ENCODE measurements around the gene ANXA5. TPM values are rescaled to one million over a fixed set of nuclear protein-coding genes. Genes with fewer than 3 reads are reported as not detected.

Gene ANXA5
- total and polyA plus RNA-seq, 2 experiments from 2014 or later = 508 to 718 TPM

DNA sequence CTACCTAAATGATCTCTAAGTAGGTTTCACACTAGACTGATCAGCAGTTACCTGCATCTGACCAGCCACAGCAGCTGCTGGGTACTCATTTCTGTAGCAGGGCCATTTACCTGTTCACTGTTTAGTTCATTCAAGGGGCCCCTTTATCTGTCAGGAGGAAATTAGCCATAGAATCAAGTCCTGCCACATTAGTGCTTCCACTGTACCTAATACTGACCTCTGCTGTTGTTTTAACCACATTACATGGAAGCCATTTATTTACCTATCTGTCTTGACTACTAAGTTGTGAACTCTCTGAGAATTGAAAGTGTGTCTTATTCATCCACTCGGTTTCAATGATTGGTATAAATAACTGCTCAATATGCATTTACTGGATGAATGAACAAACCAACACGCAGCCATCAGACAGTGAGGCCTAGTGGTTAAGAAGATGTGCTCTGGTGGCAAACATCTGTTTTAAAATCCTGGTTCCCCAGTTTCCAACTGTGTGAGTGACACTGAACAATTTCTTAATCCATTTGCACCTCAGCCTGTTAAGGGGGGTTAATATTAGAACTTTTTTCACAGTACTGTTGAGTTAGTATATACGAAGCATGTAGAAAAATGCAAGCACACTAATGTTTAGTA is 30.0 kb upstream of the ANXA5 start:
- Histone ChIP-seq H2AFZ (no peak overlapping the region), H3K9me2 (replicated peaks; ENCODE audit: insufficient read depth) (no peaks in the 10 kb centered on the region), H3K27me3 (no peaks in the 10 kb centered on the region), H3K4me1 (ENCODE audit: insufficient read depth) (no peaks in the 10 kb centered on the region), H3K4me3 (no peak overlapping the region), H3K9me3 (ENCODE audit: low read depth) (no peaks in the 10 kb centered on the region), H3K79me2 (no peaks in the 10 kb centered on the region), H3K27ac (no peak overlapping the region), H3K36me3 (replicated peaks; ENCODE audit: insufficient read depth, low read depth) (no peaks in the 10 kb centered on the region), H4K20me1 (ENCODE audit: insufficient read depth, poor library complexity, severe bottlenecking) (no peaks in the 10 kb centered on the region), H3K4me2 (no peak overlapping the region)
- 40% methylated on average over 3 of the region's 3 CpGs for WGBS (ENCODE audit: low lambda C conversion rate, missing lambda C conversion rate)
- TF ChIP-seq EZH2phosphoT487 (IDR thresholded peaks at IDR 0.05; ENCODE audit: low read depth, severe bottlenecking, unreplicated experiment) (no peak), CTCF (IDR thresholded peaks at IDR 0.05; ENCODE audit: poor library complexity) (peak; percentile 63)
- DNase-seq (ENCODE audit: low spot score) = peak; percentile 66

- H3K9me2 ChIP-seq (replicated peaks; ENCODE audit: insufficient read depth) = no peaks in the 10 kb centered on the region
- peaks cover 5% of the 10 kb centered on the region for H3K4me1 ChIP-seq (ENCODE audit: insufficient read depth)
- no peak for TF ChIP-seq EZH2phosphoT487 (IDR thresholded peaks at IDR 0.05; ENCODE audit: low read depth, severe bottlenecking, unreplicated experiment)
- no peak for TF ChIP-seq EZH2 (IDR thresholded peaks at IDR 0.05; ENCODE audit: borderline replicate concordance)
- TF ChIP-seq CTCF (IDR thresholded peaks at IDR 0.05; ENCODE audit: poor library complexity) = no peak
- H3K4me2 ChIP-seq = no peak overlapping the region
- no peak overlapping the region for H3K4me3 ChIP-seq
- no peaks in the 10 kb centered on the region for H3K36me3 ChIP-seq (replicated peaks; ENCODE audit: insufficient read depth, low read depth)
- H2AFZ ChIP-seq = no peak overlapping the region
- no peaks in the 10 kb centered on the region for H4K20me1 ChIP-seq (ENCODE audit: insufficient read depth, poor library complexity, severe bottlenecking)
- 93% methylated on average over 1 of the region's 1 CpG for WGBS (ENCODE audit: low lambda C conversion rate, missing lambda C conversion rate)
- H3K79me2 ChIP-seq = no peaks in the 10 kb centered on the region
- no peaks in the 10 kb centered on the region for H3K27me3 ChIP-seq
- DNase-seq (ENCODE audit: low spot score) = no peak
- no peak overlapping the region for H3K27ac ChIP-seq
- H3K9me3 ChIP-seq (ENCODE audit: low read depth) = no peaks in the 10 kb centered on the region
Observed at GRCh38 chr4:121724671-121725070, 27.9 kb upstream of the ANXA5 start.

- H3K4me3 ChIP-seq = no peak overlapping the region
- peaks cover 5% of the 10 kb centered on the region for H3K4me1 ChIP-seq (ENCODE audit: insufficient read depth)
- no peaks in the 10 kb centered on the region for H3K27me3 ChIP-seq
- H3K36me3 ChIP-seq (replicated peaks; ENCODE audit: insufficient read depth, low read depth) = no peaks in the 10 kb centered on the region
- H2AFZ ChIP-seq = no peak overlapping the region
- WGBS (ENCODE audit: low lambda C conversion rate, missing lambda C conversion rate) = 30% methylated on average over 1 of the region's 1 CpG
- H3K79me2 ChIP-seq = no peaks in the 10 kb centered on the region
- TF ChIP-seq EZH2 (IDR thresholded peaks at IDR 0.05; ENCODE audit: borderline replicate concordance) (no peak), CTCF (IDR thresholded peaks at IDR 0.05; ENCODE audit: poor library complexity) (no peak), EZH2phosphoT487 (IDR thresholded peaks at IDR 0.05; ENCODE audit: low read depth, severe bottlenecking, unreplicated experiment) (no peak)
- H4K20me1 ChIP-seq (ENCODE audit: insufficient read depth, poor library complexity, severe bottlenecking) = no peaks in the 10 kb centered on the region
- DNase-seq (ENCODE audit: low spot score) = no peak
- H3K9me3 ChIP-seq (ENCODE audit: low read depth) = no peaks in the 10 kb centered on the region
- H3K27ac ChIP-seq = no peak overlapping the region
- H3K4me2 ChIP-seq = no peak overlapping the region
- no peaks in the 10 kb centered on the region for H3K9me2 ChIP-seq (replicated peaks; ENCODE audit: insufficient read depth)
Observed at GRCh38 chr4:121721700-121722099, 24.9 kb upstream of the ANXA5 start.

All from hepatocyte (in vitro differentiated cells).